Frontal cortex (tissue), 4 donors: ENCODE results near the gene MRPL34. TPM values are rescaled to one million over a fixed set of nuclear protein-coding genes. Genes with fewer than 3 reads are reported as not detected.

Source experiments
- DNase-seq, 2 donors: peaks; one replicate each; pipeline ENCODE4 v3.0.0; 2012; ENCODE audit warnings: low spot score in 2 of 2
- FAIRE-seq: peaks from 2 replicates; lab custom pipeline; 2012; peaks lifted over from hg19 to GRCh38; lab: Jason Lieb, UNC
- total RNA-seq: library from RNA; depleted of rRNA; stranded (reverse); fragments of >200 nt; gene quantifications from one replicate; pipeline ENCODE4 v1.2.3, GENCODE V29; 2014
- donor health status: control.
- donor health status: control.
- donor health status: control.

Gene MRPL34
- total RNA-seq, 1 donor from 2014 or later = 11.4 TPM

DNA sequence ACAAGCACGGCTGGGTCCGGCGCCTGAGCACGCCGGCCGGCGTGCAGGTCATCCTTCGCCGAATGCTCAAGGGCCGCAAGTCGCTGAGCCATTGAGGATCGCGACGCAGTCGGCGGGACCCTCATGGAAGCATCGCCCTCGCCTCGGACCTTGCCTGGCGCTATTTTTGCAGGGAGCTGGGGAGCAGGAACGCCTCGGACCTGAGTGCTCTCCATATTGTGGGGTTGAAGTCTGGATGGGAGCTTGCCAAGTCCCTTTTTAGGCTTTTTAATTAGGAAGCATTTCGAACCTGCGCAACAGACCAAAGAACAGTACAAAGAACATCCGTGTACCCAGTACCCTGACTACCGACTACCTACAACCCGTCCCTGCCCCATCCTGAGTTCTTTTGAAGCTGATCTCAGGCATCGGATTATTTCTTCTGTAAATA lies 628 bp downstream of the MRPL34 start:
- DNase-seq = no peak
- FAIRE-seq = no peak

DNA sequence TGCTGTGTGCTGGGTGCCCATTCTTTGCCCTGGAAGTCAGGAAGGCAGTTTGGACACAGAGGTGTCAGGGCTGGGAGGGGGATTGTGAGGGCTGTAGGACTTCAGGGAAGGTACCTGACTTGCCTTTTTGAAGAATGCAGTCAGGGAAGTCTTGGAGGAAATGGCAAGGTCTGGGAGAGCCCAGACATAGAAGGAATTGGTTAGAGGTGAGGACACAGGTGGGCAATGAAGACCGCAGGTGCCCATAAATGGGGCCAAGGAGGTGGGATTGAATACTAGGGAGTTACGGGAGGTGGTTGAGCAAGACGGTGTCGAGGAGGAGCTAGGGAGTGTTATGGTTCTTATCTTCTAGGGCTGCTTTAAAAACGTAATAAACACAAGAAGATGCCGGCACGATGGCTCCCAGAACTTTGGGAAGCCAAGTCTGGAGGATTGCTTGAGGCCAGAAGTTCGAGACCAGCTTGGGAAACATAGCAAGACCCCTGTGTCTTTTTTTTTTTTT lies 2.3 kb downstream of the MRPL34 start:
- no peak for FAIRE-seq
- no peak for DNase-seq

DNA sequence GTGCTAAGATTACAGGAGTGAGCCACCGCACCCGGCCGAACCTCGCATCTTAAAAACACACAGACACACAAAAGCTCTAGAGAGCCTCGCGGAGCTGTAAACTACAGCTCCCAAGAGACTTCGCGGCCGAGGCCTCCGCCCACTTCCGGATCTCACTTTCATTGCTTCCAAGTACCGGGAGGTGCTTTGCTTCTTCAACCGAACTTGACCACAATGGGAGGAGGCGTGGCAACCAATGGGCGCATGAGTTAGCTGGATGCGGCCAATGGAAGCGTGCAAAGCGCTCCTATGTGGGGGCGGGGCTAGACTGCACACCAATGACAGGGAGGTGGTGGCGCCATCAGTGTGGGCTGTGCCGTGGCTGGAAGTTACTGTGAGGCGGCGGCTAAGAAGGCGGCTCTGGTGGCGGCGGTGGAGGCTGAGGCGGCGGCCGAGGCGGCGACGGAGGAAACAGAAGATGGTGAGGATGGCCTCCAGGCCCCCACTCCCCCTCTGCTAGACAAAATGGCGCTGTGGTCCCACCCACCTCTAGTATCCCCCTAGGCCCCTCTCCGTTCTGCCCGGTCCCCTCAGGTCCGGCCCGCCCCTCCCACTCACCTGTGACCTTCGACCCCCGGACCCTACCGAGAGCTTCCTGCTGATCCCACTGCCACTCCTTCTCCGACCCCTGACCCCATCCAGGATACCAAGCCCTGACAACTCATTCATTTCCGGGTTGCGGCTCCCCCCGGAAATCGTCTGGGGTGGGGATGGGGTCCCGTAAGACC lies 3.7 kb downstream of the MRPL34 start, which contains the start of gene DDA1:
DDA1 (plus strand) TSS at position 366 of the 767 bp plus-strand sequence; CDS start at position 458, 92 bp downstream.
- FAIRE-seq = peak; percentile 98
- DNase-seq = peak; percentile 96 to 99

DNA sequence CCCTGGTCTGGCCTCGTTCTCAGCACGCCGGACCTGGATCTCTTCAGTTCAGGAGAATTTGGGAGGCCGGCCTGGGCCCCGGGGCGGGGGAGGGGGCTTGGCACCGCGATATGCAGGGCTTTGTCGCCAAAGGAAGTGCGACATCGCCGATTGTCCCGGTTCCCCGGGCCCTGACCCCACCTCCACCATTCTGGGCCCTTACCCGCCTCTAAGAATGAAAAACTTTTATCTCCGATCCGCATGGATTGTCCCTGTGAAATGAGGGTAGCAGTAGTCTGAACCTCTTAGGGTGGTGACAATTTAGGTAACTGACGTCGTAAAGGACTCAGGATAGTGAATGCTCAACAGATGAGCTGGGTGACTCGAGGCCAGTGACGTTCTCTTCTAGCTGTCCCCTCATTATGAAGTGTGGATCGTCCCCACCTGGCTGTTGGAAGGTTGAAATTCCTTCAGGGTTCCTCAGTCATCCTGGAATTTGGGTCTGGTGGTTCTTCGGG lies 4.3 kb downstream of the MRPL34 start:
- FAIRE-seq (no peak), DNase-seq (no peak)

DNA sequence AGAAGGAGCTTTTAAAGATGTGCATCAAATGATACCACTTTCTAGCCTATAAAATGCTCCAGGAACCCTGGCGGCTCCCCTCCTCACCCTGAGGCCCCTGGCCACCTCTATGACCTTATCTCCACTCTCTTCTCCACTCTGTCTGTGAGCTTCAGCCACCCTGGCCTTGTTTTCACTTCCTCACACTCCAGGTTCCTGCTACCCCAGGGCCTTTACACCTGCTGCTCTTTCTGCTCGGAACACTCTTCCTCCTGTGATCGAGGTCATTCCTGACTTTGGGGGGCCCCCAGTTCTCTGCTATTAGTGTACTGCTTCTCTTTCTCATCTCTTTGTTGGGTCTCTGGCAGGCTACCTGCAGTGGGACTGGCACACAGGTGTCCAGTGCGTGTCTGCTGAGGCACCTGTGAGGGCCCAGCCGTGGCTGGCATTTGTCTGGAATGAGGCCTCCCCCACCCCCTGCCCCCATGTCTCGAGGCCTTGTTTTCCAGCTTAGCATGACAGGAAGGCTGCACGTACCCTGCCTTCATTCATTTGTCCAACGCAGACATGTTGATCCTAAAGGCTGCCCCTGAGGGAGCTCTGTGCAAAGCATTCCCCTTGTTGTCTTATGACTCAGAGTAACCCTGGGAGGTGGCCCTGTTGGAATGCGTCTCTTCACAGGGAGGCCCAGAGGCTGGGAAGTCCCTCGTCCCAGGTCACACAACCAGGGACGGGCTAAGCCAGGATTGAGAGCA lies 6.0 kb downstream of the MRPL34 start:
- DNase-seq = no peak
- FAIRE-seq = no peak

DNA sequence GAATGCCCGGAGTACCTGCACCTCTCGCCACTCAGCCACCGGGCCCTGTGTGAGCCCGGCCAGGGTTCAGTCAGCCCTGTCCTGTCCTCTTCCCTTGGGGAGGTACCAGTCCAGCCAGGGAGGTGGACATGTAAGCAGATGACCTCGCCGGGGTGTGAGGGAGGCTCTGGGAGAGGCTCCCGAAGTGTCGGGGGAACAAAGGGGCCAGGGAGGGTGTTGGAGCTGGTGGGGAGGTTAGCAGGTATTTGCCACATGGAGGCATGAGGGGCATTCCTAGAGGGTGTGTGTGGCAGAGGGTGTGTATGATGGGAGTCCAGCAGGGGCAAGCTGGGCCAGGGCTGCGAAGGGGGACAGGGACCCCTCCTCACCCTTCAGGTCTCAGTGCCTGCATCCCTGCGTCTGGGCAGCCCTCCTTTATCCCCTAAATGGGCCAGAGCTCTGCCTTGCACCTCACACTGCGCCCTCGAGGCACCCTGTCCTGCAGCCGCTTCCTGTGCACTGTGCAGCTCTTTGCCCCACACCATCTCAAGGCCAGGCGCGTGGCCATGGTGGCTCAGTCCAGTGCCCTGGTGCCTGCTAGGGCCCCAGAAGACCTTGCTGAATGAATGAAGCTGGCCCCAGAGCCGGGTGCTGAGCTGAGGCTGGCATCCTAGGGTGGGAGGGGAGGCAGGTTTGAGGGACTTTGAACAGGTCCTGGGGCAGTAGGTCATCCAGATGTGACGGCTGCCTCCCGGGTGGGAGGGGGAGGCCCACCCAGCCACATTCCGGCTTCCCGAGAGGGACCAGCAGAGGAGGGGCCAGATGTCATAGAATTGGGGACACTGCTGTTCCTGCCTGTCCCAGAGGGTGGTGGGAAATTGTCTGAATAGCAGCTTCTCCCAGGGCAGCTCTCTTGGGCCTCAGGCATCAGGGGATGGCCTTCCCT lies 6.8 kb downstream of the MRPL34 start:
- no peak for FAIRE-seq

DNA sequence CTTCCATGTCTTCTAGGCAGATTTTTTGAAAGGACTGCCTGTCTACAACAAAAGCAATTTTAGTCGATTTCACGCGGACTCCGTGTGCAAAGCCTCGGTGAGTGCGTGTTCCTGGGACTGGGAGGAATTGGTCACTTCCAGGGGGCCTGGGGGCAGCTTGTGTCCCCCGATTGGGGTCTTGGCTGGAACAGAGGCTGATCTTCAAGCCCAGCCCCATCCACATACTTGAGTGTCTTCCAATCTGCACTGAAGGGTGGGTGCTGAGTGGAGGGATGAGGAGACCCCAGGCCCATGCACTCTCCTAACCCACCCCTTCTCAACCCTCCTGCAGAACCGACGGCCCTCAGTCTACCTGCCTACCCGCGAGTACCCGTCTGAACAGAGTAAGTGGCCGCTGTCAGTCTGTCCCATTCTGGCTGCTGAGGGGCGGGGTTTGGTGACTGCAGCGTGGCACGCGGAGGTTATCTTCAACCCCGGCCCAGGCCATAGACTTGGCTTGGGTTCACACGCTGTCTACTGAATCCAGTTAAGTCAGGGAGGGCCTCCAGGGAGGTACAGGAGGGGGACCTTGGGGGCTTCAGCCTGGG lies 8.4 kb downstream of the MRPL34 start:
- no peak for FAIRE-seq
- no peak for DNase-seq

More for the DNA sequence above, 6.8 kb downstream of the MRPL34 start:
- DNase-seq = no peak

DNA sequence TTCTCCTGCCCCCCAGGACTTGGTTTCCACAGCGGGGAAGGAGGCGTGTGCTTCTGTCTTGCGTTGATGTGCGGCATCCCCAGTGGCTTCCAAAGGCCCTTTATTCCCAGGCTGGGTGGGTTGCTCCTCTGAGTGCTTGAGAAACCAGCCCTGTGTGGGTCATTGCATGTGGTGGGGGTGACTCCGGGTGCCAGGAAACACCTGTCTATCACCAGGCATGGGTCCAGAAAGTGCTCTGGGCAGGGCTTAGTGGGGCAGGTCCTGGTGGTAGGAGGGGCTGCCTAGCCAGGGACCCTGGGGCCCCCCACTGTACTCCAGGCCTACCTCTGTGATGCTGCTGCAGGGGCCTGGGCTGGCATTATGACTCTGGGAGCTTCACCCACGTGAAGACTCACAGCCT lies 13.3 kb downstream of the MRPL34 start:
- FAIRE-seq = no peak
- no peak for DNase-seq

DNA sequence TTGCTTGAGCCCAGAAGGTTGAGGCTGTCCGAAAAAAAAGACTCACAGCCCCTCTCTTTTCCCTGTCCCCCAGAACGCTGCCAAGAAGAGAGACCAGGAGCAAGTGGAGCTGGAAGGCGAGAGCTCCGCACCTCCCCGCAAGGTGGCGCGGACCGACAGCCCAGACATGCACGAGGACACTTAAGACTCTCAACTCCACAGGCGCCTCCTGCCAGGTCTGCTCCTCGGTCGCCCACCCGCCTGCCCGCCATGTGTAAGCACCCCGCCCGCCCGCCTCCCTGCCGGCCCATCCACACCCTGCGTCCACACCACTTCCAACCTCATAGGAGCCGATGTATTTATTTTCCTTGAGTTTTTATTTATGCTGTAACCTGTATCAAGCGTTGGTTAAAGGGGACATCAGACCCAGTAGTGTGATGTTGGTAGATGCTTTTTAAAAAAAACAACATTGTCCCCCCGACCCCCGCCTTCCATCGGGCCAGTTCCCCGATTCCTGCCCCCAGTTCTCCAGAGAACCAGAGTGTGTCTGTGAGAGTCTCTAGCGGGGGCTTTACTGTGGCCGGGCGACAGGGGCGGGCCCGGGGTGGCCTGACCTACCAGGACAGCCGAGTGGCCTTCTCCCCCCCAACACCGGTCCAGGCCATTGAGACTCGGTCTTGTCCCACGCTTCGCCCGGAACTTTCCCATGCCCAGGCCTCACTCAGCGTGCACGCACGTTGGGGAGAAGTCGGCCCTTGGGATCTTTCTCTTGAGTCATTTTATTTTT lies 14.0 kb downstream of the MRPL34 start:
- DNase-seq = no peak
- FAIRE-seq = no peak

DNA sequence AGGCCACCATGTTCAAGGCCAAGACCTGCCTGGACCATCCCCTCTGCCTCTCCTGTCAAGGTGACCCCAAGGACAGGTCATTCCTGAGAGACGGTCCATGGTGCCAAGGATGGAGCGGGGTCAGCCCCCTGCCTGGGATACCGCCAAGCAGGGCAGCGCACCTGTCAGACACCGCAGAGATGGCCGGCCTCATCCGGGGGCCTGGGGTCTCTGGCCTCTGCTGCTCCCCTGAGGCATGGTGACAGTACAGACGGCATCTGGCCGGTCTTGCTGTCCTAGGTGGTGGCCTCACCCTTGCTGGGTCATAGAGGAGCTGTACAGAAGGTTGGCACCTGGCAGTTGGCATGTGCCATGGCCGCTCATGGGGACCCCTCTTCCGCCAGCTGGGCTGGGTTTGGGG lies 14.8 kb downstream of the MRPL34 start:
- no peak for FAIRE-seq

DNA sequence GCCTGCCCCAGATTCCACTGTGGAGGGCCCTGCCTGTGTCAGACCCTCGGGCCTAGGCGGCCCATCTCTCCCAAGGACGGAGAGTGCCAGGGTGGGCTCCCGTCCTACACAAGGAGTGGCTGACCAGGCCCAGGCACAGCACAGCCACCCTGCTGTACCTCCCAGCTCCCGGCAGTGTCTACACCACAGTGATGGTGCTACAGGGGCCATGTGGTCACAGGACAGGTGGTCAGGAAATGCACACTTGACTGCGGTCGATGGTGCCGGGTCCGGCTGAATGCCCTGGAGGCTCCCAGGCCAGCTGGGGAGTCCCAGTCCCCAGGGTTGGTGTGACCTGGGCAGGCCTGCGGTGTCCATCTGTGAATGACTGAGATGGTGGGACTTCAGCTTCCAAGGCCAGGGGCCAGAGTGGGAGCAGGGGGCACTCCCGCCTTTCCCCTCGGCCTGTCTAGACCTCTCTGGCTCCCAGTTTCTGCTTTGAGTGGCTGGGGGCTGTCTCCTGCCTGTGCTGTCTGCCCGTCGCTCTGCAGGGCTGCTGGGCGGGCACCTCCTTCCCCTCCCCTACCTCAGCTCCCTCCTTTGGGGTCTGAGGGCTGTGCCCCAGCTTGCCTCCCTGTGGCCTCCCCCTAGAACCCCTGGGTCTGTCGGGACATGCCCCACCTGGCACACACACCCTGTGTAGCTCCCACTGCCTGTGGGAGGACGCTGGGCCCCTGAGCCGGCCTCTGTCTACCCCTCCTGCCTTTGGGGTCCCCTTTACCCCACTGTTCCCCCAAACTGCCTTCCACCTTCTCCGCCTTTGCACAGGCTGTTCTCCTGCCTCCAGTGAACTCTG lies 16.2 kb downstream of the MRPL34 start:
- DNase-seq (no peak), FAIRE-seq (no peak)

More for the DNA sequence above, 14.8 kb downstream of the MRPL34 start:
- DNase-seq = no peak

DNA sequence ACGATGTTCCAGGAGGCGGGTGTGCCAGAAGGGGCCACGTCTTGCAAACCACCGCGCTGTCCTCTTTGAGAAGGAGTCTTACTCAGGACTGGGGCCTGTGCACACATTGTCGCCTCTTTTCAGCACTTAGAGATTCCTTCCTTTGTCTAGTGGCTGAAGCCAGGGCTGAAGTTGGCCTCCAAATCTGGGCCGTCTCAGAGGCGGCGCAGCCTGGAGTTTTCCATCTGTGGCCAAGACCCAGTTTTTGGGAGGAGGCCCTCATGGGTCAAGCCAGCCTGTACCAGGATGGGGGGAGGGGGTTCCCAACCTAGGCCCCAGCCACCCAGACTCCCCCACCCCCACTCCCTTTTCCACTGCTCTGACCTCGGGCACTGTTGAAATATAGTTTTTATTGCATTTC lies 17.2 kb downstream of the MRPL34 start:
- FAIRE-seq (no peak), DNase-seq (peak in 1 of 2 donors; percentile 58)

DNA sequence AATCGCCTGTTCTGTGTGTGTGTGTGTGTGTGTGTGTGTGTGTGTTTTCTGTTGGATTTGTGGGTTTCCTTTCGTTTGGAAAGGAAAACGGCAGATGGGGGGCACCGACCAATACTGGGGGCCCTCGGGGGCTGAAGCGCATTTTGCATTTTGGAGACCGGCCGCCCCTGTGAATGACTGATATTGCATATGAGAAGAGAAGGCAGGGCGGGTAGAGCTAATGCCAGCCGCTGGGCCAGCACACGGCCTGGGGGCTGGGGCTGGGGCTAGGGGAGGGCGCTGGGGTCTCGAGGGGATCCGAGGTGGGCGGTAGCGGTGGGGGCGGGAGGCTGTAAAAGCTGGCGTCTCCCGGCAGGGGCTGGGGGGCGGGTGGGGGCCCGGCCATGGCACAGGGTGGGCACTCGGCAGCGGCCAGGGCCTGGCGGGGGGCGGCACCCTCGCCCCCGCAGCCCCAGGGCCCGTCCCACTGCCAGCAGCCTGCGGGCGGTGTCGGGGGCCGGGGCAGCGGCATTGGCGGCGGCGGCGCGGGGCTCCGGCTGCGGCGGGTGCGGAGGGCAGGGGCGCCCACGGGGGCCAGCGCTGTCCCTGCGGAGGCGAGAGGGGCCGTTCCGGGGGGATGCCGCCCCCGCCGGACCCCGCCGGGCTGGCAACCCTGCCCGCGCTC lies 17.8 kb downstream of the MRPL34 start:
- DNase-seq (no peak), FAIRE-seq (no peak)

DNA sequence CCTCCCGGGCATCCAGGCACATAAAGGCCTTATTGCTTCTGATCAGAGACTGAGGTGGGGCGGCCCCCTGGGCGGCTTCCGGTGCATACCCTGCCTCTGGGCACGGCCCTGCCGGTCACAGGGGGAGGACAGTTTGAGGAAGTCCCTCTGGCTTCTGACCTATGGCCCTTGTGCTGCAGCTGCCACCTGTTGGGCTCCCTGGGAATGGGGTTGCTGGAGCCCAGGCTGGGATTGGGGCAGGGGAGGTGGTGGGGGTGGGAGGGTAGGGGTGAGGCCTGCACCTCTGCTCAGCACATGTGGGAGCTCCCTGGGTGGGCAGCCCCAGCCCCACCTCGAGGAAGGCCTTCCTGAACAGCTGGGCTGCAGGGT lies 18.3 kb downstream of the MRPL34 start:
- DNase-seq (peak in 1 of 2 donors; percentile 46), FAIRE-seq (no peak)

DNA sequence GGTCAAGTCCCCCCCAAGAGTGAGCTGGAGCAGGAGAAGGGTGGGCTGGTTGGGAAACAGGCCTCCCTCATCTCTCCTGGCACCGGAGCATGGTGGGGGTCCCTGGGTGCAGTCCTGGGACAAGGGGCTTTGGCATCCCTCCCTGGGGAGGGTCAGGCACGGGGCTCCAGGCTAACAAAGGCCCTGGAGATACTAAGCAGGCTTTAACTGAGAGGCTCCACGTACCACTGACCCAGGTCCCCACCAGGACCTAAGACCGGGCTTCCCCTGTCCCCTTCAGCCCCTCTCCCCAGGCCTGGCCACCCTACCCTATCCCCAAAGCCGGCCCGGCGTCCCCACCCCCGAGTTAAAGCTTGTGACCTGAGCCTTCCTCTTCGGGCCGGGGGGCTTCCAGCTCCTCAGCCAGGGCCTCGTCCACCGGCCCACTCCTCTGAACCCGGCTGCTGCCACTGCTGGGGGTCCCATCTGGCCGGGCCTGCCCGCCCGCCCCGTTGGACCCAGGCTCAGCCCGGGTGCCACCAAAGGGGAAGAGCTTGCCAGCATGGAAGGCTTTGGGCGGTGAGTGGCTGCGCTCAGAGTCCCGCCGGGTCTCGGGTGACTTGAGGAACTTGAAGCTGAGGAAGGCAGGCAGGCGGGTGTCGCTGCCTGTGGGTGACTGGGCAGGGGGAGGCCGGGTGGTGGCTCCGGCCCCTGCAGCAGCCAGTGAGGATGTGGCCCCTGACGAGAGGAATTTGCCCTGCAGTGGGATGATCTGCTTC lies 18.9 kb downstream of the MRPL34 start:
- DNase-seq (no peak), FAIRE-seq (no peak)

DNA sequence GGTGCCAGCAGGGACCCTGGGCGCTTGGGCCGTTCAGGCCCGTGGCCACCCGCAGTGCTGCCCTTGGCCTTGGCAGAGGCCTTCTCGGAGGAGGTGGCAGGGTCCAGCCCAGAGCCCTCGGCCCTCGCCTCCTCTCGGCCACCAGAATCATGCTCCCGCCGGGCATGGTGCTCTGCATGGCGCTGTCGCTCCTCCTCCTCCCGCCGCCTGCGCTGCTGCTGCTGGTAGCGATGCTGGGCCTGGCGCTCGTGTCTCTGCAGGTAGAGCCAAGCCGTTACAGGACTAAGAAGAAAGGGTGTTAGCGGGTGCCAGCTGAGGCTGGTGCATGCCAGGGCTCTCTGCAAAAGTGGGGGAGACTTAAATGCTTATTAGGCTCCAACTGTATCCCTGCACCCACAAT lies 19.5 kb downstream of the MRPL34 start:
- no peak for FAIRE-seq
- no peak for DNase-seq
